ENCODE data around the gene ST6GALNAC3.
"Not testable (repeated sequence)": the region's sequence is repeated elsewhere in the genome, so short reads cannot be mapped to it uniquely, and the experiment has no call there.

Gene ST6GALNAC3

GRCh38 chr1:76340056-76340455 is 265.5 kb downstream of the ST6GALNAC3 start:
- H3K4me1 ChIP-seq = peaks cover 0 to 18% (median 0%) of the 10 kb centered on the region in 4 donors
- DNase-seq = no peak
- no peaks in the 10 kb centered on the region for H3K27me3 ChIP-seq
- TF ChIP-seq, protein P1, sequence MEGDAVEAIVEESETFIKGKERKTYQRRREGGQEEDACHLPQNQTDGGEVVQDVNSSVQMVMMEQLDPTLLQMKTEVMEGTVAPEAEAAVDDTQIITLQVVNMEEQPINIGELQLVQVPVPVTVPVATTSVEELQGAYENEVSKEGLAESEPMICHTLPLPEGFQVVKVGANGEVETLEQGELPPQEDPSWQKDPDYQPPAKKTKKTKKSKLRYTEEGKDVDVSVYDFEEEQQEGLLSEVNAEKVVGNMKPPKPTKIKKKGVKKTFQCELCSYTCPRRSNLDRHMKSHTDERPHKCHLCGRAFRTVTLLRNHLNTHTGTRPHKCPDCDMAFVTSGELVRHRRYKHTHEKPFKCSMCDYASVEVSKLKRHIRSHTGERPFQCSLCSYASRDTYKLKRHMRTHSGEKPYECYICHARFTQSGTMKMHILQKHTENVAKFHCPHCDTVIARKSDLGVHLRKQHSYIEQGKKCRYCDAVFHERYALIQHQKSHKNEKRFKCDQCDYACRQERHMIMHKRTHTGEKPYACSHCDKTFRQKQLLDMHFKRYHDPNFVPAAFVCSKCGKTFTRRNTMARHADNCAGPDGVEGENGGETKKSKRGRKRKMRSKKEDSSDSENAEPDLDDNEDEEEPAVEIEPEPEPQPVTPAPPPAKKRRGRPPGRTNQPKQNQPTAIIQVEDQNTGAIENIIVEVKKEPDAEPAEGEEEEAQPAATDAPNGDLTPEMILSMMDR (IDR thresholded peaks at IDR 0.05) = no peak
- H3K9me3 ChIP-seq = no peaks in the 10 kb centered on the region
- no peaks in the 10 kb centered on the region for H3K36me3 ChIP-seq
- intact Hi-C loops (cut with DNase I; ENCODE audit: low total_unique reads) = no loop called here
- no peak overlapping the region for H3K4me3 ChIP-seq
- no peak overlapping the region for H3K27ac ChIP-seq

- intact Hi-C loops (cut with DNase I; ENCODE audit: low total_unique reads); H3K36me3 ChIP-seq; H3K9me3 ChIP-seq; H3K27ac ChIP-seq; H3K4me3 ChIP-seq; H3K27me3 ChIP-seq; DNase-seq: not testable (repeated sequence)
- H3K4me1 ChIP-seq = peaks cover 0 to 15% (median 0%) of the 10 kb centered on the region in 4 donors
These were observed 267.3 kb downstream of the ST6GALNAC3 start for GRCh38 chr1:76341816-76342215.

DNA sequence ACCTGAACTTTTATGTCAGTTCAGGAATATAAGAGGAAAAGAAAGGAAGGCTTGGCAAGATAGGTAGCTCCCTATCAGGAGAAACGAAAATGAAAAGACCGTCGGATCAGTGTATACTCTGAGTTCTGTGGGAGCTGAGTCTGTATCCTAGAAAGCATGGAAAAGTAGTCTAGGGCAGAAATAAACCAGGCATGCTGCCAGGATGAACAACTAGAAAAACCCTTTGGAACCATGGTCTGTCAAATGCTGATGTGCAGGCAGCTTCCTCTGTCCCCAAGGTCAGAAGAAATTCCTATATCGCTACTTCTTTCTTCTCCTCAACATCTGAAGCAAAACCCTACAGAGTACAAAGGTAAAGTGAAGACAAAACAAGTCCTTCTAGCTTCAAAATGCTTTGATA is 268.8 kb downstream of the ST6GALNAC3 start:
- Histone ChIP-seq H3K27ac (no peak overlapping the region), H3K27me3 (no peaks in the 10 kb centered on the region), H3K36me3 (no peaks in the 10 kb centered on the region), H3K4me1 (peaks cover 0 to 6% (median 0%) of the 10 kb centered on the region in 4 donors), H3K4me3 (no peak overlapping the region), H3K9me3 (no peaks in the 10 kb centered on the region)
- DNase-seq = no peak
- intact Hi-C loops (cut with DNase I; ENCODE audit: low total_unique reads) = no loop called here
- TF ChIP-seq, protein P1 (IDR thresholded peaks at IDR 0.05) = no peak

GRCh38 chr1:76351655-76352054 is 277.1 kb downstream of the ST6GALNAC3 start:
- intact Hi-C loops (cut with DNase I; ENCODE audit: low total_unique reads) = no loop called here
- no peak overlapping the region for H3K4me3 ChIP-seq
- TF ChIP-seq, protein P1 (IDR thresholded peaks at IDR 0.05) = no peak
- H3K27me3 ChIP-seq = no peaks in the 10 kb centered on the region
- no peaks in the 10 kb centered on the region for H3K36me3 ChIP-seq
- H3K27ac ChIP-seq = no peak overlapping the region
- no peaks in the 10 kb centered on the region for H3K4me1 ChIP-seq
- DNase-seq = no peak
- H3K9me3 ChIP-seq = no peaks in the 10 kb centered on the region

- no peaks in the 10 kb centered on the region for H3K9me3 ChIP-seq
- H3K27ac ChIP-seq = no peak overlapping the region
- H3K36me3 ChIP-seq = no peaks in the 10 kb centered on the region
- DNase-seq = no peak
- TF ChIP-seq, protein P1 (IDR thresholded peaks at IDR 0.05) = no peak
- H3K4me3 ChIP-seq = no peak overlapping the region
- H3K27me3 ChIP-seq = no peaks in the 10 kb centered on the region
- H3K4me1 ChIP-seq = no peaks in the 10 kb centered on the region
- intact Hi-C loops (cut with DNase I; ENCODE audit: low total_unique reads) = no loop called here
These were observed 278.3 kb downstream of the ST6GALNAC3 start for GRCh38 chr1:76352741-76353435.

GRCh38 chr1:76354236-76354635 is 279.7 kb downstream of the ST6GALNAC3 start:
- Histone ChIP-seq H3K4me1 (no peaks in the 10 kb centered on the region), H3K27ac (no peak overlapping the region), H3K27me3 (no peaks in the 10 kb centered on the region), H3K9me3 (no peaks in the 10 kb centered on the region), H3K36me3 (no peaks in the 10 kb centered on the region), H3K4me3 (no peak overlapping the region)
- intact Hi-C loops (cut with DNase I; ENCODE audit: low total_unique reads) = no loop called here
- TF ChIP-seq, protein P1 (IDR thresholded peaks at IDR 0.05) = no peak
- no peak for DNase-seq

All from tibial artery (tissue), 4 donors.